K562 (cell line): Measurements from ENCODE around the gene SLC35G6. TPM values are rescaled to one million over a fixed set of nuclear protein-coding genes. Genes with fewer than 3 reads are reported as not detected.

Experiments used
- BMI1 ChIP-seq: fragments of 150-350 bp; IDR thresholded peaks from 2 replicates; pipeline ENCODE4 v1.6.1; 2014; ENCODE audit warnings: low read length
- DACH1 ChIP-seq: fragments of 450-650 bp; IDR thresholded peaks from 2 replicates; pipeline ENCODE4 v1.6.1; 2018; ENCODE audit not compliant: partially characterized antibody
- ERF ChIP-seq: fragments of 450-650 bp; formaldehyde crosslinking; IDR thresholded peaks from 2 replicates; pipeline ENCODE4 v1.4.0; 2020; ENCODE audit warnings: mild to moderate bottlenecking, mixed read lengths
- MXI1 ChIP-seq: IDR thresholded peaks from 2 replicates; pipeline ENCODE4 v1.6.1; 2011; ENCODE audit warnings: low read depth, mild to moderate bottlenecking, improper control_type of control experiment, low read length
- NR4A1 ChIP-seq, 2 experiments: fragments of 250-450 bp in 1 of 2; fragments of 450-650 bp in 1 of 2; sonication (Bioruptor Pico) in 1 of 2; IDR thresholded peaks; 2 replicates each; pipeline versions ENCODE4 v1.4.0 to v1.6.1; 2016 to 2020; ENCODE audit warnings: mild to moderate bottlenecking in 2 of 2, missing compliant biosample characterization in 1 of 2, missing genetic modification characterization in 1 of 2, moderate library complexity in 1 of 2
- OTX1 ChIP-seq: fragments of 450-650 bp; formaldehyde crosslinking; IDR thresholded peaks from 2 replicates; pipeline ENCODE4 v1.4.0; 2022; ENCODE audit warnings: mild to moderate bottlenecking
- POLR2G ChIP-seq: fragments of 200-400 bp; formaldehyde crosslinking; IDR thresholded peaks from 2 replicates; pipeline ENCODE4 v1.6.1; 2017; ENCODE audit warnings: low read depth, mild to moderate bottlenecking, antibody characterized with exemption, low read length, moderate library complexity
- STAG1 ChIP-seq: sonication (generic); formaldehyde crosslinking; IDR thresholded peaks from 2 replicates; pipeline ENCODE4 v1.5.0; 2020; ENCODE audit warnings: missing genetic modification reagents, borderline replicate concordance
- TAL1 ChIP-seq: fragments of 450-650 bp; IDR thresholded peaks from 2 replicates; pipeline ENCODE4 v1.6.1; 2016; ENCODE audit warnings: mild to moderate bottlenecking
- ZC3H4 ChIP-seq: sonication (generic); formaldehyde crosslinking; IDR thresholded peaks from 2 replicates; pipeline ENCODE4 v1.9.0; 2021; ENCODE audit warnings: missing genetic modification reagents, borderline replicate concordance
- ZNF174 ChIP-seq: fragments of 250-450 bp; sonication (Bioruptor Pico); IDR thresholded peaks from 2 replicates; pipeline ENCODE4 v1.4.0; 2020; ENCODE audit warnings: mild to moderate bottlenecking
- ZNF282 ChIP-seq: sonication (generic); formaldehyde crosslinking; IDR thresholded peaks from 2 replicates; pipeline ENCODE4 v1.8.1; 2023; ENCODE audit warnings: missing genetic modification reagents
- polyA plus RNA-seq, 8 experiments: library from polyadenylated mRNA; depleted of rRNA in 4 of 8; stranded (reverse) in 5 of 8; unstranded in 3 of 8; fragments of >200 nt; fragmentation: Nextera tagmentation in 2 of 8; fragmentation: Illumina TruSeq in 1 of 8; extraction: Ambion mirVana in 2 of 8; extraction: Trizol in 1 of 8; gene quantifications; 2 replicates each; pipeline versions ENCODE4 v1.2.1 to v1.2.3, GENCODE V29; 2011 to 2014; ENCODE audit warnings: inconsistent platforms in 1 of 8, missing spikeins in 1 of 8
- total RNA-seq, 7 experiments: library from RNA; depleted of rRNA in 6 of 7; stranded (reverse); fragments of >200 nt in 6 of 7; fragmentation: Illumina TruSeq in 2 of 7; extraction: Trizol in 2 of 7; gene quantifications; 2 replicates each; pipeline versions ENCODE4 v1.2.1 to v1.2.3, GENCODE V29; 2011 to 2021; ENCODE audit warnings: low replicate concordance in 1 of 7
- TF ChIP-seq, protein P1 (sequence below): fragments of 200-600 bp; sonication (generic); IDR thresholded peaks from one replicate; pipeline ENCODE4 v1.6.1; 2012; ENCODE audit warnings: mild to moderate bottlenecking, low read depth, low read length, inconsistent platforms
- TF ChIP-seq, protein P2 (sequence below): fragments of 250-450 bp; sonication (Bioruptor Pico); IDR thresholded peaks from 2 replicates; pipeline ENCODE4 v1.5.0; 2020; ENCODE audit warnings: mild to moderate bottlenecking, borderline replicate concordance
- TF ChIP-seq, protein P3 (sequence below): conservative IDR thresholded peaks from 2 replicates; pipeline ENCODE4 v1.6.1; 2011; ENCODE audit warnings: low read depth, mild to moderate bottlenecking, low read length; ENCODE audit not compliant: control insufficient read depth

Gene SLC35G6
- total and polyA plus RNA-seq, 9 of the 15 experiments (the other 6 are each of a cell fraction or from before 2014, with no cell fraction given) = not detected

DNA sequence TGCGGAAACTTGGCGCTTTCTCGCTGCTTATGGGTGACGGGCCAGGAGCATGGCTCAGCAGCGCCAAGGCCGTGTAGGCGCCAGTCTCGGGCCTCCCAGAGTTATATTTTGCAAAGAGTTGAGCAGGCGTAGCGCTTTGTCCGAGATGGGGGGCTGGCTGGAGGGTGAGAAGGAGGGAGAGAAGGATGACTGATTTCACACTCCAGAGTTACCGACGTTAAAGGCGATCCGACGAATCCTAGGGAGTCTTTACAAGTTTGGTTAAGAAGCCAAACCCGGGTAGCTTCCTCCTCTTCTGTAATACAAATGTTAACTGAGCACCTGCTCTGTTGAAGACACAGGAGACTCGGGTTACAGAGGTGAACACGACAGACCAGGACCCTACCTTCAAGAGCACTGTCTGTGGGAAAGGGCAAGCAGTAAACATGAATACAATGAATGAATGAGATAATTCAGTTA lies 3.7 kb downstream of the SLC35G6 start (continued):
- TF ChIP-seq, protein P1, sequence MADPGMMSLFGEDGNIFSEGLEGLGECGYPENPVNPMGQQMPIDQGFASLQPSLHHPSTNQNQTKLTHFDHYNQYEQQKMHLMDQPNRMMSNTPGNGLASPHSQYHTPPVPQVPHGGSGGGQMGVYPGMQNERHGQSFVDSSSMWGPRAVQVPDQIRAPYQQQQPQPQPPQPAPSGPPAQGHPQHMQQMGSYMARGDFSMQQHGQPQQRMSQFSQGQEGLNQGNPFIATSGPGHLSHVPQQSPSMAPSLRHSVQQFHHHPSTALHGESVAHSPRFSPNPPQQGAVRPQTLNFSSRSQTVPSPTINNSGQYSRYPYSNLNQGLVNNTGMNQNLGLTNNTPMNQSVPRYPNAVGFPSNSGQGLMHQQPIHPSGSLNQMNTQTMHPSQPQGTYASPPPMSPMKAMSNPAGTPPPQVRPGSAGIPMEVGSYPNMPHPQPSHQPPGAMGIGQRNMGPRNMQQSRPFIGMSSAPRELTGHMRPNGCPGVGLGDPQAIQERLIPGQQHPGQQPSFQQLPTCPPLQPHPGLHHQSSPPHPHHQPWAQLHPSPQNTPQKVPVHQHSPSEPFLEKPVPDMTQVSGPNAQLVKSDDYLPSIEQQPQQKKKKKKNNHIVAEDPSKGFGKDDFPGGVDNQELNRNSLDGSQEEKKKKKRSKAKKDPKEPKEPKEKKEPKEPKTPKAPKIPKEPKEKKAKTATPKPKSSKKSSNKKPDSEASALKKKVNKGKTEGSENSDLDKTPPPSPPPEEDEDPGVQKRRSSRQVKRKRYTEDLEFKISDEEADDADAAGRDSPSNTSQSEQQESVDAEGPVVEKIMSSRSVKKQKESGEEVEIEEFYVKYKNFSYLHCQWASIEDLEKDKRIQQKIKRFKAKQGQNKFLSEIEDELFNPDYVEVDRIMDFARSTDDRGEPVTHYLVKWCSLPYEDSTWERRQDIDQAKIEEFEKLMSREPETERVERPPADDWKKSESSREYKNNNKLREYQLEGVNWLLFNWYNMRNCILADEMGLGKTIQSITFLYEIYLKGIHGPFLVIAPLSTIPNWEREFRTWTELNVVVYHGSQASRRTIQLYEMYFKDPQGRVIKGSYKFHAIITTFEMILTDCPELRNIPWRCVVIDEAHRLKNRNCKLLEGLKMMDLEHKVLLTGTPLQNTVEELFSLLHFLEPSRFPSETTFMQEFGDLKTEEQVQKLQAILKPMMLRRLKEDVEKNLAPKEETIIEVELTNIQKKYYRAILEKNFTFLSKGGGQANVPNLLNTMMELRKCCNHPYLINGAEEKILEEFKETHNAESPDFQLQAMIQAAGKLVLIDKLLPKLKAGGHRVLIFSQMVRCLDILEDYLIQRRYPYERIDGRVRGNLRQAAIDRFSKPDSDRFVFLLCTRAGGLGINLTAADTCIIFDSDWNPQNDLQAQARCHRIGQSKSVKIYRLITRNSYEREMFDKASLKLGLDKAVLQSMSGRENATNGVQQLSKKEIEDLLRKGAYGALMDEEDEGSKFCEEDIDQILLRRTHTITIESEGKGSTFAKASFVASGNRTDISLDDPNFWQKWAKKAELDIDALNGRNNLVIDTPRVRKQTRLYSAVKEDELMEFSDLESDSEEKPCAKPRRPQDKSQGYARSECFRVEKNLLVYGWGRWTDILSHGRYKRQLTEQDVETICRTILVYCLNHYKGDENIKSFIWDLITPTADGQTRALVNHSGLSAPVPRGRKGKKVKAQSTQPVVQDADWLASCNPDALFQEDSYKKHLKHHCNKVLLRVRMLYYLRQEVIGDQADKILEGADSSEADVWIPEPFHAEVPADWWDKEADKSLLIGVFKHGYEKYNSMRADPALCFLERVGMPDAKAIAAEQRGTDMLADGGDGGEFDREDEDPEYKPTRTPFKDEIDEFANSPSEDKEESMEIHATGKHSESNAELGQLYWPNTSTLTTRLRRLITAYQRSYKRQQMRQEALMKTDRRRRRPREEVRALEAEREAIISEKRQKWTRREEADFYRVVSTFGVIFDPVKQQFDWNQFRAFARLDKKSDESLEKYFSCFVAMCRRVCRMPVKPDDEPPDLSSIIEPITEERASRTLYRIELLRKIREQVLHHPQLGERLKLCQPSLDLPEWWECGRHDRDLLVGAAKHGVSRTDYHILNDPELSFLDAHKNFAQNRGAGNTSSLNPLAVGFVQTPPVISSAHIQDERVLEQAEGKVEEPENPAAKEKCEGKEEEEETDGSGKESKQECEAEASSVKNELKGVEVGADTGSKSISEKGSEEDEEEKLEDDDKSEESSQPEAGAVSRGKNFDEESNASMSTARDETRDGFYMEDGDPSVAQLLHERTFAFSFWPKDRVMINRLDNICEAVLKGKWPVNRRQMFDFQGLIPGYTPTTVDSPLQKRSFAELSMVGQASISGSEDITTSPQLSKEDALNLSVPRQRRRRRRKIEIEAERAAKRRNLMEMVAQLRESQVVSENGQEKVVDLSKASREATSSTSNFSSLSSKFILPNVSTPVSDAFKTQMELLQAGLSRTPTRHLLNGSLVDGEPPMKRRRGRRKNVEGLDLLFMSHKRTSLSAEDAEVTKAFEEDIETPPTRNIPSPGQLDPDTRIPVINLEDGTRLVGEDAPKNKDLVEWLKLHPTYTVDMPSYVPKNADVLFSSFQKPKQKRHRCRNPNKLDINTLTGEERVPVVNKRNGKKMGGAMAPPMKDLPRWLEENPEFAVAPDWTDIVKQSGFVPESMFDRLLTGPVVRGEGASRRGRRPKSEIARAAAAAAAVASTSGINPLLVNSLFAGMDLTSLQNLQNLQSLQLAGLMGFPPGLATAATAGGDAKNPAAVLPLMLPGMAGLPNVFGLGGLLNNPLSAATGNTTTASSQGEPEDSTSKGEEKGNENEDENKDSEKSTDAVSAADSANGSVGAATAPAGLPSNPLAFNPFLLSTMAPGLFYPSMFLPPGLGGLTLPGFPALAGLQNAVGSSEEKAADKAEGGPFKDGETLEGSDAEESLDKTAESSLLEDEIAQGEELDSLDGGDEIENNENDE = no peak
- TF ChIP-seq, protein P2, sequence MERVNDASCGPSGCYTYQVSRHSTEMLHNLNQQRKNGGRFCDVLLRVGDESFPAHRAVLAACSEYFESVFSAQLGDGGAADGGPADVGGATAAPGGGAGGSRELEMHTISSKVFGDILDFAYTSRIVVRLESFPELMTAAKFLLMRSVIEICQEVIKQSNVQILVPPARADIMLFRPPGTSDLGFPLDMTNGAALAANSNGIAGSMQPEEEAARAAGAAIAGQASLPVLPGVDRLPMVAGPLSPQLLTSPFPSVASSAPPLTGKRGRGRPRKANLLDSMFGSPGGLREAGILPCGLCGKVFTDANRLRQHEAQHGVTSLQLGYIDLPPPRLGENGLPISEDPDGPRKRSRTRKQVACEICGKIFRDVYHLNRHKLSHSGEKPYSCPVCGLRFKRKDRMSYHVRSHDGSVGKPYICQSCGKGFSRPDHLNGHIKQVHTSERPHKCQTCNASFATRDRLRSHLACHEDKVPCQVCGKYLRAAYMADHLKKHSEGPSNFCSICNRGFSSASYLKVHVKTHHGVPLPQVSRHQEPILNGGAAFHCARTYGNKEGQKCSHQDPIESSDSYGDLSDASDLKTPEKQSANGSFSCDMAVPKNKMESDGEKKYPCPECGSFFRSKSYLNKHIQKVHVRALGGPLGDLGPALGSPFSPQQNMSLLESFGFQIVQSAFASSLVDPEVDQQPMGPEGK (CRISPR knock-in tag) = no peak
- TF ChIP-seq ZC3H4 (CRISPR knock-in tag) = no peak
- no peak for TF ChIP-seq STAG1 (CRISPR knock-in tag)
- TF ChIP-seq ZNF174 (CRISPR knock-in tag) = no peak
- no peak for TF ChIP-seq NR4A1 (CRISPR knock-in tag; IDR thresholded peaks at IDR 0.05)
- no peak for TF ChIP-seq NR4A1 (tag; IDR thresholded peaks at IDR 0.05)
- TF ChIP-seq DACH1 = no peak
- no peak for TF ChIP-seq OTX1 (CRISPR knock-in tag)
- no peak for TF ChIP-seq ZNF282 (CRISPR knock-in tag)
- 0 out of 2 replicates have a peak, but pooled peaks have one; percentile 37 for TF ChIP-seq MXI1
- TF ChIP-seq BMI1 = no peak
- no peak for TF ChIP-seq TAL1
- no peak for TF ChIP-seq ERF (CRISPR knock-in tag)
- TF ChIP-seq, protein P3, sequence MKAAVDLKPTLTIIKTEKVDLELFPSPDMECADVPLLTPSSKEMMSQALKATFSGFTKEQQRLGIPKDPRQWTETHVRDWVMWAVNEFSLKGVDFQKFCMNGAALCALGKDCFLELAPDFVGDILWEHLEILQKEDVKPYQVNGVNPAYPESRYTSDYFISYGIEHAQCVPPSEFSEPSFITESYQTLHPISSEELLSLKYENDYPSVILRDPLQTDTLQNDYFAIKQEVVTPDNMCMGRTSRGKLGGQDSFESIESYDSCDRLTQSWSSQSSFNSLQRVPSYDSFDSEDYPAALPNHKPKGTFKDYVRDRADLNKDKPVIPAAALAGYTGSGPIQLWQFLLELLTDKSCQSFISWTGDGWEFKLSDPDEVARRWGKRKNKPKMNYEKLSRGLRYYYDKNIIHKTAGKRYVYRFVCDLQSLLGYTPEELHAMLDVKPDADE = no peak
- no peak for TF ChIP-seq POLR2G
